IMR-90 (cell line): ENCODE data around the gene HORMAD2. TPM values are rescaled to one million over a fixed set of nuclear protein-coding genes. Genes with fewer than 3 reads are reported as not detected.

Experiments used
- ATAC-seq: fragments of 200-7000 bp; cut with Tn5 transposase; 2 replicates; pipeline ENCODE4 v1.9.1; 2020; ENCODE audit warnings: low read depth, mild to moderate bottlenecking, moderate library complexity
- BruUV-seq: library from RNA; stranded (reverse); fragments of 400-500 nt; replicated peaks from 2 replicates; lab custom pipeline; 2021; lab: Mats Ljungman, UMichigan
- CTCF ChIA-PET: fragments of 300-600 bp; formaldehyde crosslinking; extraction: SDS; loops from one replicate; lab custom pipeline; 2021; ENCODE audit warnings: antibody characterized with exemption; lab: Yijun Ruan, JAX
- POLR2A ChIA-PET: fragments of 300-600 bp; sonication (Branson Sonifier 250); formaldehyde crosslinking; loops from one replicate; lab custom pipeline; 2022; ENCODE audit warnings: antibody characterized with exemption; ENCODE audit not compliant: unreplicated experiment; lab: Charles Lee
- DNase-seq: peaks from one replicate; pipeline ENCODE4 v3.0.0; 2013
- H2AFZ ChIP-seq: replicated peaks from 2 replicates; pipeline ENCODE3; 2013; ENCODE audit warnings: low read length, mild to moderate bottlenecking; ENCODE audit not compliant: poor library complexity
- H2AK5ac ChIP-seq: 2 replicates; pipeline ENCODE4 v1.6.1; 2013; ENCODE audit warnings: low read depth, low read length, inconsistent platforms
- H2AK9ac ChIP-seq: replicated peaks from 2 replicates; pipeline ENCODE3; 2013; ENCODE audit warnings: mild to moderate bottlenecking, low read depth, low read length, moderate library complexity; ENCODE audit not compliant: poor library complexity
- H2BK120ac ChIP-seq: 2 replicates; pipeline ENCODE4 v1.6.1; 2013; ENCODE audit warnings: low read depth, low read length, inconsistent platforms
- H2BK15ac ChIP-seq: 3 replicates; pipeline ENCODE4 v1.6.1; 2013; ENCODE audit warnings: low read depth, low read length, inconsistent platforms
- H2BK20ac ChIP-seq: 2 replicates; pipeline ENCODE4 v1.6.1; 2013; ENCODE audit warnings: low read depth, mild to moderate bottlenecking, inconsistent platforms, low read length, moderate library complexity
- H2BK5ac ChIP-seq: 2 replicates; pipeline ENCODE4 v1.6.1; 2013; ENCODE audit warnings: mild to moderate bottlenecking, low read depth, low read length, inconsistent platforms; ENCODE audit not compliant: poor library complexity, severe bottlenecking
- H3K14ac ChIP-seq: replicated peaks from 2 replicates; pipeline ENCODE4 v1.6.1; 2013; ENCODE audit warnings: low read depth, low read length, inconsistent platforms
- H3K18ac ChIP-seq: 2 replicates; pipeline ENCODE4 v1.6.1; 2013; ENCODE audit warnings: low read depth, low read length, control low read depth
- H3K23ac ChIP-seq: 2 replicates; pipeline ENCODE4 v1.6.1; 2013; ENCODE audit warnings: low read depth, low read length, inconsistent platforms
- H3K27ac ChIP-seq: 2 replicates; pipeline ENCODE4 v1.5.1; 2013; ENCODE audit warnings: mild to moderate bottlenecking, control low read depth, low read length; ENCODE audit not compliant: insufficient read depth
- H3K27me3 ChIP-seq: 2 replicates; pipeline ENCODE4 v1.6.1; 2013; ENCODE audit warnings: low read length; ENCODE audit not compliant: control insufficient read depth, insufficient read depth
- H3K36me3 ChIP-seq: 2 replicates; pipeline ENCODE4 v1.6.1; 2013; ENCODE audit warnings: low read length, mixed read lengths; ENCODE audit not compliant: control insufficient read depth, insufficient read depth
- H3K4ac ChIP-seq: 2 replicates; pipeline ENCODE4 v1.6.1; 2013; ENCODE audit warnings: low read depth, low read length, inconsistent platforms
- H3K4me1 ChIP-seq: 2 replicates; pipeline ENCODE4 v1.6.1; 2013; ENCODE audit warnings: low read length, mixed read lengths; ENCODE audit not compliant: control insufficient read depth, insufficient read depth
- H3K4me2 ChIP-seq: 2 replicates; pipeline ENCODE4 v1.6.1; 2013; ENCODE audit warnings: low read depth, mild to moderate bottlenecking, control low read depth, low read length, moderate library complexity
- H3K4me3 ChIP-seq: 2 replicates; pipeline ENCODE4 v1.5.1; 2013; ENCODE audit warnings: low read depth, mild to moderate bottlenecking, control low read depth, low read length, moderate library complexity; ENCODE audit not compliant: insufficient read depth
- H3K56ac ChIP-seq: 2 replicates; pipeline ENCODE4 v1.6.1; 2013; ENCODE audit warnings: low read length, inconsistent platforms; ENCODE audit not compliant: insufficient read depth; ENCODE audit errors: extremely low read depth
- H3K79me1 ChIP-seq, 2 experiments: 2 replicates each; pipeline ENCODE4 v1.6.1; 2013; ENCODE audit warnings: low read length in 2 of 2, inconsistent platforms in 1 of 2, low read depth in 1 of 2
- H3K9ac ChIP-seq: 2 replicates; pipeline ENCODE4 v1.6.1; 2013; ENCODE audit warnings: low read depth, low read length, control low read depth
- H3K9me1 ChIP-seq: 2 replicates; pipeline ENCODE4 v1.6.1; 2013; ENCODE audit warnings: low read length, inconsistent platforms; ENCODE audit not compliant: insufficient read depth
- H3K9me3 ChIP-seq: 2 replicates; pipeline ENCODE4 v1.6.1; 2013; ENCODE audit warnings: low read length; ENCODE audit not compliant: control insufficient read depth, insufficient read depth
- H4K20me1 ChIP-seq: 2 replicates; pipeline ENCODE4 v1.6.1; 2013; ENCODE audit warnings: low read length, inconsistent platforms; ENCODE audit not compliant: insufficient read depth
- H4K5ac ChIP-seq: 2 replicates; pipeline ENCODE4 v1.6.1; 2013; ENCODE audit warnings: mild to moderate bottlenecking, low read depth, low read length, control low read depth
- H4K8ac ChIP-seq, 2 experiments: 2 replicates each; pipeline ENCODE4 v1.6.1; 2013; ENCODE audit warnings: low read depth in 2 of 2, low read length in 2 of 2, control low read depth in 1 of 2, inconsistent platforms in 1 of 2
- H4K91ac ChIP-seq: 2 replicates; pipeline ENCODE4 v1.6.1; 2013; ENCODE audit warnings: low read depth, low read length, inconsistent platforms; ENCODE audit not compliant: insufficient read depth
- BHLHE40 ChIP-seq: fragments of 150-350 bp; IDR thresholded peaks from 2 replicates; pipeline ENCODE4 v1.6.1; 2016; ENCODE audit warnings: mild to moderate bottlenecking, low read depth, low read length
- CEBPB ChIP-seq: IDR thresholded peaks from 2 replicates; pipeline ENCODE4 v1.6.1; 2012; ENCODE audit warnings: low read depth, low read length, improper control_type of control experiment
- CHD1 ChIP-seq: IDR thresholded peaks from 2 replicates; pipeline ENCODE4 v1.6.1; 2012; ENCODE audit warnings: low read depth, low read length, improper control_type of control experiment
- FOS ChIP-seq: fragments of 150-350 bp; IDR thresholded peaks from 2 replicates; pipeline ENCODE4 v1.6.1; 2016; ENCODE audit warnings: low read depth, low read length
- MAFK ChIP-seq: IDR thresholded peaks from 2 replicates; pipeline ENCODE4 v1.6.1; 2012; ENCODE audit warnings: low read depth, low read length, improper control_type of control experiment
- MAZ ChIP-seq: IDR thresholded peaks from 2 replicates; pipeline ENCODE4 v1.6.1; 2012; ENCODE audit warnings: low read depth, mild to moderate bottlenecking, low read length, improper control_type of control experiment, moderate library complexity, borderline replicate concordance
- MXI1 ChIP-seq: IDR thresholded peaks from 2 replicates; pipeline ENCODE4 v1.6.1; 2012; ENCODE audit warnings: low read depth, mild to moderate bottlenecking, low read length, moderate library complexity, borderline replicate concordance
- NFE2L2 ChIP-seq: fragments of 150-350 bp; IDR thresholded peaks from 2 replicates; pipeline ENCODE4 v1.6.1; 2016; ENCODE audit warnings: low read depth, mild to moderate bottlenecking, low read length
- POLR2A ChIP-seq: IDR thresholded peaks from 2 replicates; pipeline ENCODE4 v1.6.1; 2012; ENCODE audit warnings: mild to moderate bottlenecking, low read depth, low read length
- RAD21 ChIP-seq: IDR thresholded peaks from 2 replicates; pipeline ENCODE4 v1.6.1; 2012; ENCODE audit warnings: low read length, improper control_type of control experiment
- RCOR1 ChIP-seq: IDR thresholded peaks from 2 replicates; pipeline ENCODE4 v1.6.1; 2012; ENCODE audit warnings: mild to moderate bottlenecking, low read length, improper control_type of control experiment; ENCODE audit not compliant: insufficient replicate concordance
- RFX5 ChIP-seq: IDR thresholded peaks from 2 replicates; pipeline ENCODE4 v1.8.0; 2012; ENCODE audit warnings: low read depth, mild to moderate bottlenecking, low read length, moderate library complexity
- SMC3 ChIP-seq: fragments of 150-350 bp; IDR thresholded peaks from 2 replicates; pipeline ENCODE4 v1.6.1; 2016; ENCODE audit warnings: low read depth, mild to moderate bottlenecking, antibody characterized with exemption, low read length, moderate library complexity
- WGBS, 2 experiments: methylation state at CpG; one replicate each; pipeline versions ENCODE4 v1.1.5 to v1.1.7; 2013; ENCODE audit warnings: missing lambda C conversion rate in 2 of 2; ENCODE audit not compliant: insufficient read length in 1 of 2; ENCODE audit errors: extremely low coverage in 2 of 2; 5-methylcytosine and 5-hydroxymethylcytosine counted together
- dilution Hi-C: fragments of 300-500 bp; cut with HindIII; formaldehyde crosslinking; loops from one replicate; pipeline ENCODE4 v1.14.3; 2018; ENCODE audit warnings: low sequenced_read_pairs; ENCODE audit not compliant: unreplicated experiment
- in situ Hi-C: fragments of 300-500 bp; cut with MboI; formaldehyde crosslinking; loops from 3 replicates; pipeline ENCODE4 v1.14.3; 2019; ENCODE audit warnings: low sequenced_read_pairs, inconsistent platforms, mixed read lengths
- intact Hi-C: fragments of 100-400 bp; cut with micrococcal nuclease; formaldehyde crosslinking; loops from 2 replicates; pipeline ENCODE4 v1.10.0; 2022
- polyA plus RNA-seq, 3 experiments: library from polyadenylated mRNA; depleted of rRNA; stranded (reverse); fragments of >200 nt; gene quantifications; 2 replicates each; pipeline ENCODE4 v1.2.3, GENCODE V29; 2012; ENCODE audit warnings: low replicate concordance in 1 of 3
- total RNA-seq: library from RNA; depleted of rRNA; stranded (reverse); fragments of >200 nt; gene quantifications from 2 replicates; pipeline ENCODE4 v1.2.3, GENCODE V29; 2012
- TF ChIP-seq, protein P1 (sequence below): fragments of 150-350 bp; IDR thresholded peaks from 2 replicates; pipeline ENCODE4 v1.6.1; 2017; ENCODE audit warnings: mild to moderate bottlenecking, antibody characterized with exemption, low read length, low read depth
- TF ChIP-seq, protein P2 (sequence below): conservative IDR thresholded peaks from 2 replicates; pipeline ENCODE4 v1.5.1; 2012; ENCODE audit warnings: mild to moderate bottlenecking, low read depth, low read length, improper control_type of control experiment

Gene HORMAD2
- total and polyA plus RNA-seq, 2 of the 4 experiments (the other 2 are of a cell fraction), result not detected

DNA sequence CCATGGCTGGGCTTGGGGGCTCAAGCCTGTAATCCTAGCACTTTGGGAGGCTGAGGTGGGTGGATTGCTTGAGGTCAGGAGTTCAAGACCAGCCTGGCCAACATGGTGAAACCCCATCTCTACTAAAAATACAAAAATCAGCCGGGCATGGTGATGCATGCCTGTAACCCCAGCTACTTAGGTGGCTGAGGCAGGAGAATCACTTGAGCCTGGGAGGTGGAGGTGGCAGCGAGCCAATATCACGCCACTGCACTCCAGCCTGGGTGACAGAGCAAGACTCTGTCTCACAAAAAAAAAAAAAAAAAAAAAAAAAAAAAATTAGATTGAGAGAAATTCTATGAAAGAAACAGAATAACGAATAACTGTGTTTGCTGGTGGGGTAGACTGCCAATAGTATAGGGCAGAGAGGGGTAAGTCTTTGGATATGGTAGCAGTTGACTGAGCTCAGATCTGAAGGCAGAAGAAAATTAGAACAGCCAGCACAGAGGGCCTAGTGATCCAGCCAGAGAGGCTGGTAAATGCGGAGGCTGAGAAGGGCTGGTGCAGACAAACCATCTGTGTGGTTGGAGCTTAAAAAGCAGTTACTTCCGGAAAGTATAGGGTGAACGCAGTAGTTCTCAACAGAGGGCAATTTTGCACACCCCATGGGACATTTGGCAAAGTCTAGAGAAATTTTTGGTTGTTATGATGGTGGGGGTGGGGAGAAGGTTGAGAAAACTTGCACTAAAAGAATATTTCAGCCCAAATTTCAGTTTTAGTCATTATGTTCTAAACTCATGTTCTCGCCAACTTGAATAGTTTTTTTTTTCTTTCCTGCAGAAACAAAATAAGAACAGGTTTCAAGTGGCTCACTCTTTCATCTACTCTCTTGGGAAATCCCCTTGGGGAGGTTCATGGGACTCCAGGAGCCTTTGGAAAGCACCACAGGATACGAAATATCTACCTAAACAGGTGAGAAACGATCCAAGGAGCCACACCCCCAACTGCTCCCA lies 1.6 kb upstream of the HORMAD2 start:
- H3K23ac ChIP-seq, result no peak overlapping the region
- in situ Hi-C loops, result no loop called here
- CTCF ChIA-PET, result interaction anchor here (1.7 kb wide), 1 partner anchor 10 kb away, joined by 11 read pairs; no protein-coding TSS in a partner anchor
- peaks cover 2% of the 10 kb centered on the region; the same call in 1 of the 2 replicates for H3K4me1 ChIP-seq
- H3K14ac ChIP-seq, result no peak overlapping the region
- TF ChIP-seq MAZ (no peak), MAFK (no peak), FOS (no peak), RAD21 (no peak), RCOR1 (no peak), POLR2A (no peak), MXI1 (no peak), SMC3 (no peak), RFX5 (no peak), NFE2L2 (no peak), CHD1 (no peak), BHLHE40 (no peak), CEBPB (no peak)
- TF ChIP-seq, protein P1, sequence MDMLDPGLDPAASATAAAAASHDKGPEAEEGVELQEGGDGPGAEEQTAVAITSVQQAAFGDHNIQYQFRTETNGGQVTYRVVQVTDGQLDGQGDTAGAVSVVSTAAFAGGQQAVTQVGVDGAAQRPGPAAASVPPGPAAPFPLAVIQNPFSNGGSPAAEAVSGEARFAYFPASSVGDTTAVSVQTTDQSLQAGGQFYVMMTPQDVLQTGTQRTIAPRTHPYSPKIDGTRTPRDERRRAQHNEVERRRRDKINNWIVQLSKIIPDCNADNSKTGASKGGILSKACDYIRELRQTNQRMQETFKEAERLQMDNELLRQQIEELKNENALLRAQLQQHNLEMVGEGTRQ, result no peak
- TF ChIP-seq, protein P2, sequence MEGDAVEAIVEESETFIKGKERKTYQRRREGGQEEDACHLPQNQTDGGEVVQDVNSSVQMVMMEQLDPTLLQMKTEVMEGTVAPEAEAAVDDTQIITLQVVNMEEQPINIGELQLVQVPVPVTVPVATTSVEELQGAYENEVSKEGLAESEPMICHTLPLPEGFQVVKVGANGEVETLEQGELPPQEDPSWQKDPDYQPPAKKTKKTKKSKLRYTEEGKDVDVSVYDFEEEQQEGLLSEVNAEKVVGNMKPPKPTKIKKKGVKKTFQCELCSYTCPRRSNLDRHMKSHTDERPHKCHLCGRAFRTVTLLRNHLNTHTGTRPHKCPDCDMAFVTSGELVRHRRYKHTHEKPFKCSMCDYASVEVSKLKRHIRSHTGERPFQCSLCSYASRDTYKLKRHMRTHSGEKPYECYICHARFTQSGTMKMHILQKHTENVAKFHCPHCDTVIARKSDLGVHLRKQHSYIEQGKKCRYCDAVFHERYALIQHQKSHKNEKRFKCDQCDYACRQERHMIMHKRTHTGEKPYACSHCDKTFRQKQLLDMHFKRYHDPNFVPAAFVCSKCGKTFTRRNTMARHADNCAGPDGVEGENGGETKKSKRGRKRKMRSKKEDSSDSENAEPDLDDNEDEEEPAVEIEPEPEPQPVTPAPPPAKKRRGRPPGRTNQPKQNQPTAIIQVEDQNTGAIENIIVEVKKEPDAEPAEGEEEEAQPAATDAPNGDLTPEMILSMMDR, result no peak
- no peak overlapping the region for H4K5ac ChIP-seq
- no peak overlapping the region for H2AK9ac ChIP-seq
- no peak overlapping the region for H3K4me2 ChIP-seq
- no peaks in the 10 kb centered on the region for H4K20me1 ChIP-seq
- POLR2A ChIA-PET, result no interaction called here
- H4K91ac ChIP-seq, result no peak overlapping the region
- H3K18ac ChIP-seq, result no peak overlapping the region
- H4K8ac ChIP-seq, result no peak overlapping the region
- dilution Hi-C loops, result no loop called here
- no peaks in the 10 kb centered on the region for H3K36me3 ChIP-seq
- peaks cover 25% of the 10 kb centered on the region for H3K27me3 ChIP-seq
- H2AK5ac ChIP-seq, result no peak overlapping the region
- H3K56ac ChIP-seq, result no peak overlapping the region
- no peak for DNase-seq
- 100% methylated on average over 1 of the region's 10 CpGs; no CpG with 5 or more reads in 1 of the 2 experiments for WGBS, 2 experiments
- H3K79me1 ChIP-seq, result no peaks in the 10 kb centered on the region
- no peak for ATAC-seq
- no peak overlapping the region for H3K9ac ChIP-seq
- no TSS peak for BruUV-seq
- no peak overlapping the region for H2BK120ac ChIP-seq
- H2BK20ac ChIP-seq, result no peak overlapping the region
- H2BK5ac ChIP-seq, result no peak overlapping the region
- H3K9me1 ChIP-seq, result no peaks in the 10 kb centered on the region
- no peak overlapping the region for H2BK15ac ChIP-seq
- H2AFZ ChIP-seq, result no peak overlapping the region
- H3K9me3 ChIP-seq, result peaks cover 3% of the 10 kb centered on the region; the same call in 1 of the 2 replicates
- intact Hi-C loops, result no loop called here
- no peak overlapping the region for H3K4me3 ChIP-seq
- H3K27ac ChIP-seq, result no peak overlapping the region
- H3K4ac ChIP-seq, result no peak overlapping the region
